H1 (cell line): Measurements from ENCODE around the gene TOMM6.

ENCODE experiments used
- CTCF ChIP-seq, 3 experiments: IDR thresholded peaks; 1 replicate in 2 of 3; 2 replicates in 1 of 3; pipeline versions ENCODE4 v1.5.1 to v1.6.1; 2011; ENCODE audit warnings: low read length in 3 of 3, mild to moderate bottlenecking in 3 of 3, inconsistent platforms in 2 of 3, low read depth in 1 of 3, moderate library complexity in 1 of 3; ENCODE audit not compliant: insufficient read depth in 1 of 3; ENCODE audit errors: control extremely low read depth in 1 of 3
- EP300 ChIP-seq, 2 experiments: IDR thresholded peaks; 1 replicate in 1 of 2; 2 replicates in 1 of 2; pipeline ENCODE4 v1.6.1; 2011 to 2012; ENCODE audit warnings: low read depth in 2 of 2, low read length in 2 of 2, mild to moderate bottlenecking in 2 of 2, borderline replicate concordance in 1 of 2, inconsistent platforms in 1 of 2, moderate library complexity in 1 of 2
- POLR2AphosphoS5 ChIP-seq: IDR thresholded peaks from 2 replicates; pipeline ENCODE4 v1.6.1; 2011; ENCODE audit warnings: low read depth, low read length
- RFX5 ChIP-seq: IDR thresholded peaks from 2 replicates; pipeline ENCODE4 v1.6.1; 2011; ENCODE audit warnings: low read depth, low read length, improper control_type of control experiment, borderline replicate concordance
- SP1 ChIP-seq: IDR thresholded peaks from 2 replicates; pipeline ENCODE4 v1.6.1; 2011; ENCODE audit warnings: low read depth, low read length
- TBP ChIP-seq: IDR thresholded peaks from 2 replicates; pipeline ENCODE4 v1.6.1; 2011; ENCODE audit warnings: low read depth, low read length, improper control_type of control experiment

DNA sequence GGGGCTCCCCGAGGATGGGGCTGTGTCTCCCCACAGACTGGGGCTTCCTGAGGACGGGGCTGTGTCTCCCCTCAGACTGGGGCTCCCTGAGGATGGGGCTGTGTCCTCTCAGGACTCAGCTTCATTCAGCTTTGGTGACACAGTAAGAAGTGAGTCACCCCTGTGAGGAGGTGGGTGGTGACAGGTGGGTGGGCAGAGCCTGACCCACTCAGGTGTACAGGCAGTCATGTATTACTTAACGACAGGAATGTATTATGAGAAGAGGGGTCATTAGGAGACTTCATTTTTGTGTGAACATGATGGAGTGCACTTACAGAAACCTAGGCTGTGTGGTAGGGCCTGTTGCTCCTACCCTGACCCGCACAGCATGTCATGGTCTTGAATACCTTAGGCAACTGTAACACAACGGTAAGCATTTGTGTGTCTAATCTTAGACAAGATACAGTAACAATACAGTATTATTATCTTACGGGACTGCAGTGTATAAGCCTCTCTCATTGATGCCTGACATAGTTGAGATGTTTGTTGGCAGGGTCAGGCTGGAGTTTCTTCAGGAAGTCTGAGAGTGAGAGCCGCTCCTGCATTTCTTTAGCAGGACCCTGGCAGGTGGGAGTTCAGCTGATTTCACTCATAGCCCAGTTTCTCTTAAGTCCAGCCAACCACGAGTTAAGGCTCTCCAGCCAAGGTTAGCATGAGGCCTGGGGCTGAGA is 29.4 kb upstream of the TOMM6 start:
- no peak for TF ChIP-seq CTCF (IDR thresholded peaks at IDR 0.05; ENCODE audit: control extremely low read depth in 1 of 3, insufficient read depth in 1 of 3, low read depth in 1 of 3, low read length in 3 of 3)
- TF ChIP-seq EP300 (IDR thresholded peaks at IDR 0.05; ENCODE audit: borderline replicate concordance in 1 of 2, low read depth in 2 of 2, low read length in 2 of 2), result no peak
- no peak for TF ChIP-seq RFX5
- TF ChIP-seq SP1, result no peak
- TF ChIP-seq POLR2AphosphoS5, result no peak
- no peak for TF ChIP-seq TBP
